Mesodermal cell (in vitro differentiated cells): ENCODE results near the gene TLN1.

Experiments
- H3K27ac ChIP-seq: 2 replicates; pipeline ENCODE4 v1.7.0; 2013; ENCODE audit warnings: mild to moderate bottlenecking, low read depth, low read length, moderate library complexity; ENCODE audit not compliant: severe bottlenecking
- H3K36me3 ChIP-seq: 2 replicates; pipeline ENCODE4 v1.7.1; 2013; ENCODE audit warnings: mild to moderate bottlenecking, low read length, moderate library complexity; ENCODE audit not compliant: control insufficient read depth, insufficient read depth
- H3K4me1 ChIP-seq: one replicate; pipeline ENCODE4 v1.7.1; 2013; ENCODE audit warnings: mild to moderate bottlenecking, low read length; ENCODE audit not compliant: insufficient read depth, control insufficient read depth, poor library complexity, severe bottlenecking
- H3K4me3 ChIP-seq: 2 replicates; pipeline ENCODE4 v1.7.0; 2013; ENCODE audit warnings: low read length, control low read depth, mild to moderate bottlenecking; ENCODE audit not compliant: insufficient read depth, poor library complexity, severe bottlenecking; ENCODE audit errors: extremely low read depth
- H3K9me3 ChIP-seq: 2 replicates; pipeline ENCODE4 v1.7.1; 2013; ENCODE audit warnings: mild to moderate bottlenecking, low read length, moderate library complexity; ENCODE audit not compliant: control insufficient read depth
- WGBS, 2 experiments: methylation state at CpG; one replicate each; pipeline ENCODE4 v1.1.5; 2013; ENCODE audit warnings: missing lambda C conversion rate in 2 of 2; ENCODE audit not compliant: insufficient coverage in 2 of 2; 5-methylcytosine and 5-hydroxymethylcytosine counted together

Gene TLN1

GRCh38 chr9:35716230-35716629, 15.8 kb downstream of the TLN1 start:
- no peak overlapping the region for H3K27ac ChIP-seq
- WGBS, 2 experiments: 98 to 100% methylated on average over 1 to 4 of the region's 4 CpGs
- no peaks in the 10 kb centered on the region for H3K4me1 ChIP-seq
- H3K36me3 ChIP-seq: peaks cover 100% of the 10 kb centered on the region
- H3K4me3 ChIP-seq: no peak overlapping the region
- H3K9me3 ChIP-seq: no peaks in the 10 kb centered on the region

GRCh38 chr9:35714579-35715252, 17.3 kb downstream of the TLN1 start:
- Histone ChIP-seq H3K36me3 (peaks cover 100% of the 10 kb centered on the region), H3K4me1 (no peaks in the 10 kb centered on the region), H3K27ac (no peak overlapping the region), H3K9me3 (no peaks in the 10 kb centered on the region), H3K4me3 (no peak overlapping the region)
- 93 to 94% methylated on average over 8 to 13 of the region's 13 CpGs for WGBS, 2 experiments

- Histone ChIP-seq H3K36me3 (peaks cover 100% of the 10 kb centered on the region), H3K9me3 (no peaks in the 10 kb centered on the region), H3K4me3 (no peak overlapping the region), H3K27ac (no peak overlapping the region), H3K4me1 (no peaks in the 10 kb centered on the region)
- 100% methylated on average over 1 to 4 of the region's 6 CpGs for WGBS, 2 experiments
Observed at GRCh38 chr9:35714123-35714522, 17.9 kb downstream of the TLN1 start.

- no peaks in the 10 kb centered on the region for H3K4me1 ChIP-seq
- peaks cover 100% of the 10 kb centered on the region for H3K36me3 ChIP-seq
- 88 to 100% methylated on average over 2 to 3 of the region's 3 CpGs for WGBS, 2 experiments
- H3K27ac ChIP-seq: no peak overlapping the region
- no peaks in the 10 kb centered on the region for H3K9me3 ChIP-seq
- H3K4me3 ChIP-seq: no peak overlapping the region
Observed at GRCh38 chr9:35713578-35713977, 18.4 kb downstream of the TLN1 start.

GRCh38 chr9:35712762-35713400, 19.1 kb downstream of the TLN1 start:
- no peaks in the 10 kb centered on the region for H3K9me3 ChIP-seq
- H3K4me1 ChIP-seq: no peaks in the 10 kb centered on the region
- no peak overlapping the region for H3K27ac ChIP-seq
- H3K36me3 ChIP-seq: peaks cover 100% of the 10 kb centered on the region
- 95 to 96% methylated on average over 8 to 10 of the region's 11 CpGs for WGBS, 2 experiments
- H3K4me3 ChIP-seq: no peak overlapping the region

GRCh38 chr9:35711501-35712428, 20.2 kb downstream of the TLN1 start:
- WGBS, 2 experiments: 93 to 97% methylated on average over 10 to 18 of the region's 21 CpGs
- H3K9me3 ChIP-seq: no peaks in the 10 kb centered on the region
- H3K27ac ChIP-seq: no peak overlapping the region
- H3K36me3 ChIP-seq: peaks cover 100% of the 10 kb centered on the region
- H3K4me3 ChIP-seq: no peak overlapping the region
- no peaks in the 10 kb centered on the region for H3K4me1 ChIP-seq

GRCh38 chr9:35710818-35711500, 21.0 kb downstream of the TLN1 start:
- H3K4me1 ChIP-seq: no peaks in the 10 kb centered on the region
- 98 to 100% methylated on average over 2 to 4 of the region's 7 CpGs for WGBS, 2 experiments

GRCh38 chr9:35708146-35708545, 23.8 kb downstream of the TLN1 start:
- H3K36me3 ChIP-seq: peaks cover 100% of the 10 kb centered on the region
- no peaks in the 10 kb centered on the region for H3K9me3 ChIP-seq
- H3K4me1 ChIP-seq: no peaks in the 10 kb centered on the region
- no peak overlapping the region for H3K27ac ChIP-seq
- no peak overlapping the region for H3K4me3 ChIP-seq
- WGBS, 2 experiments: 98 to 100% methylated on average over 1 to 4 of the region's 4 CpGs

More at GRCh38 chr9:35710818-35711500, 21.0 kb downstream of the TLN1 start:
- H3K9me3 ChIP-seq: no peaks in the 10 kb centered on the region
- no peak overlapping the region for H3K4me3 ChIP-seq
- H3K36me3 ChIP-seq: peaks cover 100% of the 10 kb centered on the region
- H3K27ac ChIP-seq: no peak overlapping the region

- Histone ChIP-seq H3K4me3 (no peak overlapping the region), H3K4me1 (no peaks in the 10 kb centered on the region), H3K27ac (no peak overlapping the region), H3K36me3 (peaks cover 100% of the 10 kb centered on the region), H3K9me3 (no peaks in the 10 kb centered on the region)
- 92 to 95% methylated on average over 8 to 9 of the region's 10 CpGs for WGBS, 2 experiments
Observed at GRCh38 chr9:35706951-35707350, 25.0 kb downstream of the TLN1 start.

GRCh38 chr9:35705836-35706430, 26.1 kb downstream of the TLN1 start:
- Histone ChIP-seq H3K27ac (no peak overlapping the region), H3K4me3 (no peak overlapping the region), H3K4me1 (no peaks in the 10 kb centered on the region), H3K9me3 (no peaks in the 10 kb centered on the region), H3K36me3 (peaks cover 100% of the 10 kb centered on the region)
- 100% methylated on average over 4 to 5 of the region's 7 CpGs for WGBS, 2 experiments
